K562 (cell line): ENCODE data around the gene LYPD6B. TPM values are rescaled to one million over a fixed set of nuclear protein-coding genes. Genes with fewer than 3 reads are reported as not detected.

Experiments
- DPF2 ChIP-seq: fragments of 450-650 bp; IDR thresholded peaks from 2 replicates; pipeline ENCODE4 v1.6.1; 2016
- HDAC3 ChIP-seq: fragments of 450-650 bp; IDR thresholded peaks from 2 replicates; pipeline ENCODE4 v1.6.1; 2018; ENCODE audit warnings: borderline replicate concordance, mild to moderate bottlenecking, moderate library complexity; ENCODE audit not compliant: partially characterized antibody
- RBFOX2 ChIP-seq: fragments of 200-400 bp; formaldehyde crosslinking; IDR thresholded peaks from 2 replicates; pipeline ENCODE4 v1.6.1; 2017; ENCODE audit warnings: low read depth, mild to moderate bottlenecking, low read length, moderate library complexity
- SP1 ChIP-seq: sonication (generic); formaldehyde crosslinking; IDR thresholded peaks from 2 replicates; pipeline ENCODE4 v1.8.1; 2022; ENCODE audit warnings: mild to moderate bottlenecking, missing genetic modification reagents
- ZNF174 ChIP-seq: fragments of 250-450 bp; sonication (Bioruptor Pico); IDR thresholded peaks from 2 replicates; pipeline ENCODE4 v1.4.0; 2020; ENCODE audit warnings: mild to moderate bottlenecking
- polyA plus RNA-seq, 8 experiments: library from polyadenylated mRNA; depleted of rRNA in 4 of 8; stranded (reverse) in 5 of 8; unstranded in 3 of 8; fragments of >200 nt; fragmentation: Nextera tagmentation in 2 of 8; fragmentation: Illumina TruSeq in 1 of 8; extraction: Ambion mirVana in 2 of 8; extraction: Trizol in 1 of 8; gene quantifications; 2 replicates each; pipeline versions ENCODE4 v1.2.1 to v1.2.3, GENCODE V29; 2011 to 2014; ENCODE audit warnings: inconsistent platforms in 1 of 8, missing spikeins in 1 of 8
- total RNA-seq, 7 experiments: library from RNA; depleted of rRNA in 6 of 7; stranded (reverse); fragments of >200 nt in 6 of 7; fragmentation: Illumina TruSeq in 2 of 7; extraction: Trizol in 2 of 7; gene quantifications; 2 replicates each; pipeline versions ENCODE4 v1.2.1 to v1.2.3, GENCODE V29; 2011 to 2021; ENCODE audit warnings: low replicate concordance in 1 of 7
- TF ChIP-seq, protein P1 (sequence below): sonication (generic); formaldehyde crosslinking; IDR thresholded peaks from 2 replicates; pipeline ENCODE4 v1.8.0; 2022; ENCODE audit warnings: mild to moderate bottlenecking, missing genetic modification reagents
- TF ChIP-seq, protein P2 (sequence below): fragments of 250-450 bp; sonication (Bioruptor Pico); IDR thresholded peaks from 2 replicates; pipeline ENCODE4 v1.4.0; 2020; ENCODE audit warnings: mild to moderate bottlenecking, moderate library complexity
- TF ChIP-seq, protein P3 (sequence below): fragments of 450-650 bp; formaldehyde crosslinking; IDR thresholded peaks from 2 replicates; pipeline ENCODE4 v1.4.0; 2020; ENCODE audit warnings: mild to moderate bottlenecking, moderate library complexity
- TF ChIP-seq, protein P4 (sequence below): fragments of 250-450 bp; sonication (Bioruptor Pico); IDR thresholded peaks from 2 replicates; pipeline ENCODE4 v1.5.0; 2020; ENCODE audit warnings: mild to moderate bottlenecking, borderline replicate concordance

LYPD6B gene
- total and polyA plus RNA-seq, 9 of the 15 experiments (the other 6 are each of a cell fraction or from before 2014, with no cell fraction given): not detected

DNA sequence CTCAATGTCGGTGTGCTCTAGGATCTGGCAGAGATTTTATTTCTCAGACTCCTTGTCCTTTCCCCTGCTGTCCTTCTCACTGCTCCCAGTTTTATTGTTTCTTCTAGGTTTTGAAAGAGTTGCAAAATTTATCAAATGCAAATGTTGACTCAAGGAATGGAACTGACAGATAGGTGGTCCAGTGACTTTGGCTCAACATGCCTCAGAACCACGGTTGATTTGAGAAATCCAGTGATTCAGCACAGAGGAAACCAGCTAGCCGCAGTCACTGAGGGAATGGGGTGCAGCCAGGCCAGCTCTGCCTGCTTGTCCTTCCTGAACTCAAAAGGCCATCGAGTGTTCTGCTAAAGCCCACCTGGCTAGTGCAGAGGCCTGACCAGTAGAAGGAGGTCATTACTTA is 166.2 kb downstream of the LYPD6B start (continued):
- TF ChIP-seq, protein P1, sequence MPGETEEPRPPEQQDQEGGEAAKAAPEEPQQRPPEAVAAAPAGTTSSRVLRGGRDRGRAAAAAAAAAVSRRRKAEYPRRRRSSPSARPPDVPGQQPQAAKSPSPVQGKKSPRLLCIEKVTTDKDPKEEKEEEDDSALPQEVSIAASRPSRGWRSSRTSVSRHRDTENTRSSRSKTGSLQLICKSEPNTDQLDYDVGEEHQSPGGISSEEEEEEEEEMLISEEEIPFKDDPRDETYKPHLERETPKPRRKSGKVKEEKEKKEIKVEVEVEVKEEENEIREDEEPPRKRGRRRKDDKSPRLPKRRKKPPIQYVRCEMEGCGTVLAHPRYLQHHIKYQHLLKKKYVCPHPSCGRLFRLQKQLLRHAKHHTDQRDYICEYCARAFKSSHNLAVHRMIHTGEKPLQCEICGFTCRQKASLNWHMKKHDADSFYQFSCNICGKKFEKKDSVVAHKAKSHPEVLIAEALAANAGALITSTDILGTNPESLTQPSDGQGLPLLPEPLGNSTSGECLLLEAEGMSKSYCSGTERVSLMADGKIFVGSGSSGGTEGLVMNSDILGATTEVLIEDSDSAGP: no peak
- TF ChIP-seq ZNF174 (CRISPR knock-in tag) (no peak), RBFOX2 (no peak), SP1 (CRISPR knock-in tag) (no peak), DPF2 (no peak), HDAC3 (no peak)
- TF ChIP-seq, protein P2, sequence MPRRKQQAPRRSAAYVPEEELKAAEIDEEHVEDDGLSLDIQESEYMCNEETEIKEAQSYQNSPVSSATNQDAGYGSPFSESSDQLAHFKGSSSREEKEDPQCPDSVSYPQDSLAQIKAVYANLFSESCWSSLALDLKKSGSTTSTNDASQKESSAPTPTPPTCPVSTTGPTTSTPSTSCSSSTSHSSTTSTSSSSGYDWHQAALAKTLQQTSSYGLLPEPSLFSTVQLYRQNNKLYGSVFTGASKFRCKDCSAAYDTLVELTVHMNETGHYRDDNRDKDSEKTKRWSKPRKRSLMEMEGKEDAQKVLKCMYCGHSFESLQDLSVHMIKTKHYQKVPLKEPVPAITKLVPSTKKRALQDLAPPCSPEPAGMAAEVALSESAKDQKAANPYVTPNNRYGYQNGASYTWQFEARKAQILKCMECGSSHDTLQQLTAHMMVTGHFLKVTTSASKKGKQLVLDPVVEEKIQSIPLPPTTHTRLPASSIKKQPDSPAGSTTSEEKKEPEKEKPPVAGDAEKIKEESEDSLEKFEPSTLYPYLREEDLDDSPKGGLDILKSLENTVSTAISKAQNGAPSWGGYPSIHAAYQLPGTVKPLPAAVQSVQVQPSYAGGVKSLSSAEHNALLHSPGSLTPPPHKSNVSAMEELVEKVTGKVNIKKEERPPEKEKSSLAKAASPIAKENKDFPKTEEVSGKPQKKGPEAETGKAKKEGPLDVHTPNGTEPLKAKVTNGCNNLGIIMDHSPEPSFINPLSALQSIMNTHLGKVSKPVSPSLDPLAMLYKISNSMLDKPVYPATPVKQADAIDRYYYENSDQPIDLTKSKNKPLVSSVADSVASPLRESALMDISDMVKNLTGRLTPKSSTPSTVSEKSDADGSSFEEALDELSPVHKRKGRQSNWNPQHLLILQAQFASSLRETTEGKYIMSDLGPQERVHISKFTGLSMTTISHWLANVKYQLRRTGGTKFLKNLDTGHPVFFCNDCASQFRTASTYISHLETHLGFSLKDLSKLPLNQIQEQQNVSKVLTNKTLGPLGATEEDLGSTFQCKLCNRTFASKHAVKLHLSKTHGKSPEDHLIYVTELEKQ (CRISPR knock-in tag): no peak
- TF ChIP-seq, protein P3, sequence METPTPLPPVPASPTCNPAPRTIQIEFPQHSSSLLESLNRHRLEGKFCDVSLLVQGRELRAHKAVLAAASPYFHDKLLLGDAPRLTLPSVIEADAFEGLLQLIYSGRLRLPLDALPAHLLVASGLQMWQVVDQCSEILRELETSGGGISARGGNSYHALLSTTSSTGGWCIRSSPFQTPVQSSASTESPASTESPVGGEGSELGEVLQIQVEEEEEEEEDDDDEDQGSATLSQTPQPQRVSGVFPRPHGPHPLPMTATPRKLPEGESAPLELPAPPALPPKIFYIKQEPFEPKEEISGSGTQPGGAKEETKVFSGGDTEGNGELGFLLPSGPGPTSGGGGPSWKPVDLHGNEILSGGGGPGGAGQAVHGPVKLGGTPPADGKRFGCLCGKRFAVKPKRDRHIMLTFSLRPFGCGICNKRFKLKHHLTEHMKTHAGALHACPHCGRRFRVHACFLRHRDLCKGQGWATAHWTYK (CRISPR knock-in tag): no peak
- TF ChIP-seq, protein P4, sequence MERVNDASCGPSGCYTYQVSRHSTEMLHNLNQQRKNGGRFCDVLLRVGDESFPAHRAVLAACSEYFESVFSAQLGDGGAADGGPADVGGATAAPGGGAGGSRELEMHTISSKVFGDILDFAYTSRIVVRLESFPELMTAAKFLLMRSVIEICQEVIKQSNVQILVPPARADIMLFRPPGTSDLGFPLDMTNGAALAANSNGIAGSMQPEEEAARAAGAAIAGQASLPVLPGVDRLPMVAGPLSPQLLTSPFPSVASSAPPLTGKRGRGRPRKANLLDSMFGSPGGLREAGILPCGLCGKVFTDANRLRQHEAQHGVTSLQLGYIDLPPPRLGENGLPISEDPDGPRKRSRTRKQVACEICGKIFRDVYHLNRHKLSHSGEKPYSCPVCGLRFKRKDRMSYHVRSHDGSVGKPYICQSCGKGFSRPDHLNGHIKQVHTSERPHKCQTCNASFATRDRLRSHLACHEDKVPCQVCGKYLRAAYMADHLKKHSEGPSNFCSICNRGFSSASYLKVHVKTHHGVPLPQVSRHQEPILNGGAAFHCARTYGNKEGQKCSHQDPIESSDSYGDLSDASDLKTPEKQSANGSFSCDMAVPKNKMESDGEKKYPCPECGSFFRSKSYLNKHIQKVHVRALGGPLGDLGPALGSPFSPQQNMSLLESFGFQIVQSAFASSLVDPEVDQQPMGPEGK: no peak
